Epithelial cell of esophagus (primary cell): Measurements from ENCODE around the gene HSPB6.

ENCODE experiments used
- DNase-seq: peaks from one replicate; pipeline ENCODE4 v3.0.0; 2010; ENCODE audit warnings: low read depth
- H3K4me3 ChIP-seq: 2 replicates; pipeline ENCODE4 v1.5.1; 2011; ENCODE audit warnings: mild to moderate bottlenecking, low read length, control low read depth
- TF ChIP-seq, protein P1 (sequence below): IDR thresholded peaks from 2 replicates; pipeline ENCODE4 v1.5.1; 2011; ENCODE audit warnings: low read depth, mild to moderate bottlenecking, low read length, control low read depth, inconsistent platforms; ENCODE audit not compliant: insufficient read depth; ENCODE audit errors: missing control alignments

HSPB6 gene

DNA sequence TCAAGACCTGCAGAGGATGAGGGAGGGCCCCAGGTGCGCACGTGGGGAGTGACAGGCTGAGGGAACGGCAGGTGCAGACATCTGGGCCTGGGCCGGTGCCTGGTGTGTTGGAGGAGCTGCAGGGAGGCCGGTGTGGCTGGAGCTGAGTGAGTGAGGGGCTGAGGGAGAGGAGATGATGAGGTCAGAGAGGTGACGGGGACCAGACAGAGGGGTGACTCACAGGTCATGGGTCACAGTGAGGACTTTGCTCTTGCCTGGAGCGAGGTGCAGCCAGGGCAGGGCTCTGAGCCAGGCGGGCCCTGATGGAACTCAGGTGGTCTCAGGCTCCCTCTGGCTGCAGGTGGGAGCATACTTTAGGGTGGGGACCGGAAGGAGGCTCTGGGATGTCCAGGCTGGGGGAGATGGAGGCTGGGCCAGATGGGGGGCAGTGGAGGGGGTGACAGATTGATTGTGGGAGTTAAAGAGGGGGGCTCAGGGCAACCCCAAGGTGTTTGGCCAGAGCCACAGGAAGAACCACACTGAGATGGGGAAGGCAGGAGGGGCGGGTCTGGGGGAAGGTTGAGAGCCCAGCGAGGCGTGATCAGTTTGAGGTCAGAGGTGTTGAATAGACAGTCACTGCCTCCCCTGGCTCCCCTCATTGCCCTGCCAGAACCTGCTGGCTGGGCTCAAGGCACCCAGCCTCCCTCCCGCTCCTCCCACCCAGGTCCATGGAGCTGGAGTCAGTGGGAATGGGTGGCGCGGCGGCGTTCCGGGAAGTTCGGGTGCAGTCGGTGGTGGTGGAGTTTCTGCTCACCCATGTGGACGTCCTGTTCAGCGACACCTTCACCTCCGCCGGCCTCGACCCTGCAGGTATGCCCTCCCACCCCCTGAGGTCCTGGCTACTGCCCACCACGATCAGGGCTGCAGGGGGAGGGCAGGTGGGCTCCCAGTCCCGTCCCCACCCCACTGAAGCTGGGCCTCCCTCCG lies 26.9 kb upstream of the HSPB6 start:
- TF ChIP-seq, protein P1, sequence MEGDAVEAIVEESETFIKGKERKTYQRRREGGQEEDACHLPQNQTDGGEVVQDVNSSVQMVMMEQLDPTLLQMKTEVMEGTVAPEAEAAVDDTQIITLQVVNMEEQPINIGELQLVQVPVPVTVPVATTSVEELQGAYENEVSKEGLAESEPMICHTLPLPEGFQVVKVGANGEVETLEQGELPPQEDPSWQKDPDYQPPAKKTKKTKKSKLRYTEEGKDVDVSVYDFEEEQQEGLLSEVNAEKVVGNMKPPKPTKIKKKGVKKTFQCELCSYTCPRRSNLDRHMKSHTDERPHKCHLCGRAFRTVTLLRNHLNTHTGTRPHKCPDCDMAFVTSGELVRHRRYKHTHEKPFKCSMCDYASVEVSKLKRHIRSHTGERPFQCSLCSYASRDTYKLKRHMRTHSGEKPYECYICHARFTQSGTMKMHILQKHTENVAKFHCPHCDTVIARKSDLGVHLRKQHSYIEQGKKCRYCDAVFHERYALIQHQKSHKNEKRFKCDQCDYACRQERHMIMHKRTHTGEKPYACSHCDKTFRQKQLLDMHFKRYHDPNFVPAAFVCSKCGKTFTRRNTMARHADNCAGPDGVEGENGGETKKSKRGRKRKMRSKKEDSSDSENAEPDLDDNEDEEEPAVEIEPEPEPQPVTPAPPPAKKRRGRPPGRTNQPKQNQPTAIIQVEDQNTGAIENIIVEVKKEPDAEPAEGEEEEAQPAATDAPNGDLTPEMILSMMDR, result no peak
- DNase-seq, result no peak
- H3K4me3 ChIP-seq, result no peak overlapping the region

DNA sequence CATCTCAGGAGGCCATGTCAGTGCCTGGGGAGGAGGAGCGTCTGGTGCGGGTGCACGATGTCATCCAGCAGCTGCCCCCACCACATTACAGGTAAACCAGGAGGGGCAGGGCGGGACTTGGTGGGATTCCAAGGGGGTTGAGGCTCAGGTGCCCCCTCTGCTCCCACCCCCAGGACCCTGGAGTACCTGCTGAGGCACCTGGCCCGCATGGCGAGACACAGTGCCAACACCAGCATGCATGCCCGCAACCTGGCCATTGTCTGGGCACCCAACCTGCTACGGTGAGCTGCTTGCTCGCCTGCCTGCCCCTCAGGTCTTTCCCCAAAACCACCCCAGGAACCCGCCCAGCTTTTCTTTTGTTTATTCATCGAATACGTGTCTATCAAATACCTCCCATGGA lies 25.8 kb upstream of the HSPB6 start:
- TF ChIP-seq, protein P1, result no peak
- H3K4me3 ChIP-seq, result no peak overlapping the region
- DNase-seq, result no peak

DNA sequence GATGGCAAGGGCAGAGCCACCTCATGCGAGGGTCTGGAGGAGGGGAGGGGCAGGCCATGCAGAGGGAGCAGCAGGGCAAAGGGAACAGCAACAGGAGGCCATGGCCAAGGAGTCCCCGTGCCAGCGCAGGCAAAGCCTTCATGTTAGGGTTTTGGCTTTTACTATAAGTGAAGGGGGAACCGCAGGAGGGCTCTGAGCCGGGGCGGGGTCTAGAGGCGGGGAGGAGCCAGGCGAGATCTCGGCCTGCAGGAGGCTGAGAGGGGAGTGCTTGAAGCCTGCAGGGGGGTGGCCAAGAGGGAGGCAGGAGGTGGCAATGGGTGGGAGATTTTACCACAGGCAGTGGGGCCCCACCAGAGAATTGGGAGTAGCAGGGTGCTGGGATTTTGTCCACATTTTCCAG lies 24.8 kb upstream of the HSPB6 start:
- TF ChIP-seq, protein P1, result no peak
- no peak overlapping the region for H3K4me3 ChIP-seq

DNA sequence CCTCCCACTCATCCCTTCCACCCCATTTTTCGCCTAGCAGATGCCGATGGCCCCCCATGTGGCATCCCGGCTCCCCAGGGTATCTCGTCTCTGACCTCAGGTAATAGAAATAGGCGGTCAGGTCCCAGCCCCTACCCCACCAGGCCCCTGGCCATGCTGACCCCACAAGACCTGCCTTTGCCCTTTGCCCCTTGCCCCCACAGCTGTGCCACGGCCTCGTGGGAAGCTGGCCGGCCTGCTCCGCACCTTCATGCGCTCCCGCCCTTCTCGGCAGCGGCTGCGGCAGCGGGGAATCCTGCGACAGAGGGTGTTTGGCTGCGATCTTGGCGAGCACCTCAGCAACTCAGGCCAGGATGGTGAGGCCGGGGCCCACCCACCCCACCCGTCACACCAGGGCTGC lies 23.9 kb upstream of the HSPB6 start:
- TF ChIP-seq, protein P1, result no peak
- no peak for DNase-seq
- no peak overlapping the region for H3K4me3 ChIP-seq

More for the DNA sequence above, 24.8 kb upstream of the HSPB6 start:
- no peak for DNase-seq

DNA sequence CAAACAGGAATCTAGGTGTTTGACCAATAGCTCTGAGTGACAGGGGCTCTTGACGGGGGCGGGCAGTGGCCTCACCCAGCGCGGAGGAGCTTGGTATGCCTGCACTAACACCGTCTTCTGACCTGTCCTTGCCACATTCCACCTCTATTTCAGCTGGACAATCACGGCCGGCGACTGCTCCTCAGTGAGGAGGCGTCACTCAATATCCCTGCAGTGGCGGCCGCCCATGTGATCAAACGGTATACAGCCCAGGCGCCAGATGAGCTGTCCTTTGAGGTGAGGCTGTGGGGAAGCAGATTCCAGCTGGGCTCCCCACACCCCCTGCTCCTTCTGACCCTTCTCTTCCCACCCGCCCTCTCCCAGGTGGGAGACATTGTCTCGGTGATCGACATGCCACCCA lies 23.2 kb upstream of the HSPB6 start:
- TF ChIP-seq, protein P1, result no peak
- no peak for DNase-seq
- H3K4me3 ChIP-seq, result no peak overlapping the region

DNA sequence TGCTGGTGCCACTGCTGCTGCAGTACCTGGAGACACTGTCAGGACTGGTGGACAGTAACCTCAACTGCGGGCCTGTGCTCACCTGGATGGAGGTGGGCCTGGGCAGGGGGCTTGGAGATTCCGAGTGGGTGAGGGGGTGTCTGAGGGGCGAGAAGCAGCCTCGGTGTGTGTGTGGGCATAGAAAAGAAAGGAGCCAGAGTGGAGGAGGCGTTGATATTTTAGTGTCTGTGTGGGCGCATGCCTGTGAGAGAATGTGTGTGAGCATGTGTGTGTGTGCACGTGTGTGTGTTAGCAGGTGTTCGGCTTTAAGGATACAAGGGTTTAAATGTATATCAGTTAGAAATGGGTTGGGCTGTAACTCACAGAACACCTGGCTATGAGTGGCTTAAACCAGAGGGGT lies 22.2 kb upstream of the HSPB6 start:
- H3K4me3 ChIP-seq, result no peak overlapping the region
- TF ChIP-seq, protein P1, result no peak
- no peak for DNase-seq
